ENCODE measurements around the gene CEACAM19. TPM values are rescaled to one million over a fixed set of nuclear protein-coding genes. Genes with fewer than 3 reads are reported as not detected.

Gene CEACAM19
- total and polyA plus RNA-seq, 2 of the 13 experiments (the other 11 are each of a cell fraction or from before 2014, with no cell fraction given), result 1.3 to 4.0 TPM

- TF ChIP-seq ZNF280D (CRISPR knock-in tag; IDR thresholded peaks at IDR 0.05) (peak; percentile 48; the same call in 1 of the 2 replicates), ZNF124 (CRISPR knock-in tag; IDR thresholded peaks at IDR 0.05) (no peak), NFYC (CRISPR knock-in tag; IDR thresholded peaks at IDR 0.05) (no peak), CTCF (CRISPR knock-in tag; IDR thresholded peaks at IDR 0.05) (no peak; the same call in 1 of the 2 replicates), ZNF781 (CRISPR knock-in tag; IDR thresholded peaks at IDR 0.05; ENCODE audit: borderline replicate concordance, not compliant biosample characterization) (no peak), PLSCR1 (CRISPR knock-in tag; IDR thresholded peaks at IDR 0.05; ENCODE audit: borderline replicate concordance) (no peak), MEF2D (CRISPR knock-in tag; IDR thresholded peaks at IDR 0.05) (peak; percentile 88; the same call in 1 of the 2 replicates), ATRX (CRISPR knock-in tag; IDR thresholded peaks at IDR 0.05; ENCODE audit: borderline replicate concordance) (no peak), ZFX (CRISPR knock-in tag; IDR thresholded peaks at IDR 0.05; ENCODE audit: low read depth) (peak; percentile 81), TP53 (CRISPR knock-in tag; conservative IDR thresholded peaks at IDR 0.05) (no peak), BCLAF1 (IDR thresholded peaks at IDR 0.05) (no peak), ZBTB34 (CRISPR knock-in tag; IDR thresholded peaks at IDR 0.05) (peak; percentile 61; the same call in 1 of the 2 replicates), ZNF260 (CRISPR knock-in tag; IDR thresholded peaks at IDR 0.05; ENCODE audit: borderline replicate concordance, low read depth) (no peak), ZNF629 (CRISPR knock-in tag; conservative IDR thresholded peaks at IDR 0.05) (peak; percentile 29; the same call in 1 of the 2 replicates), GRHL1 (CRISPR knock-in tag; conservative IDR thresholded peaks at IDR 0.05) (no peak)
These were observed 47.4 kb downstream of the CEACAM19 start (continued) for GRCh38 chr19:44718441-44719261.
